ENCODE results near the gene PCDHGB3.
A peak's percentile ranks its signal among the peaks of the same experiment; 100 is the strongest.

GRCh38 chr5:141392429-141393198 lies 22.6 kb downstream of the PCDHGB3 start, which contains the start of gene PCDHGA8:
- TF ChIP-seq CTCF (conservative IDR thresholded peaks at IDR 0.05 in 1 of 2, IDR thresholded peaks at IDR 0.05 in 1 of 2; ENCODE audit: low read depth in 1 of 2, low read length in 2 of 2), result peak in 1 of 2 donors; percentile 13
- no peak for TF ChIP-seq EZH2 (IDR thresholded peaks at IDR 0.05; ENCODE audit: low read length, missing control alignments)

Measured in fibroblast of lung (primary cell).